ENCODE data around the gene ARHGEF26. TPM values are rescaled to one million over a fixed set of nuclear protein-coding genes. Genes with fewer than 3 reads are reported as not detected.
A peak's percentile ranks its signal among the peaks of the same experiment; 100 is the strongest.

ARHGEF26 gene
- total RNA-seq, 1 donor: 4.3 TPM

DNA sequence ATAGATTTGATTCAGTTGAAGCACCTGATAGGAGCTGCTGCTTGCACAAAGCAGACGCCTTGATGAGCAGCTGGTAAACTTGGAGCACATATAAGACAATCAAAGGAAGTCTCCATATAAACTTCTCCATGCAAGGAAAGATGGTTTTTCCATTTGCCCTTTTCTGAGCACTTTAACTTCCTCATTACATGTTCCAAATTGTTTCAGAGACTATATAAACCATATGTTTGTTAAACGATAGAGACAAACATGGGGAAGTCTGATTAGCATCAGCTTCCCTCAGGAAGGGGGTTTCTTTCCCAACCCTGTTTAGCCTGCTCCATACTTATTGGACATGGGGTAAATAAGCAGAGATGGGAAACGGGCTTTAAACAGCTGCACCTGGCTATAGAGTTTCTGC lies 115.1 kb downstream of the ARHGEF26 start:
- H3K4me3 ChIP-seq (ENCODE audit: low read depth, low read length): no peak overlapping the region
- DNase-seq (ENCODE audit: low read depth): no peak
- no peak for TF ChIP-seq CTCF (IDR thresholded peaks at IDR 0.05; ENCODE audit: insufficient read depth, low read length)

DNA sequence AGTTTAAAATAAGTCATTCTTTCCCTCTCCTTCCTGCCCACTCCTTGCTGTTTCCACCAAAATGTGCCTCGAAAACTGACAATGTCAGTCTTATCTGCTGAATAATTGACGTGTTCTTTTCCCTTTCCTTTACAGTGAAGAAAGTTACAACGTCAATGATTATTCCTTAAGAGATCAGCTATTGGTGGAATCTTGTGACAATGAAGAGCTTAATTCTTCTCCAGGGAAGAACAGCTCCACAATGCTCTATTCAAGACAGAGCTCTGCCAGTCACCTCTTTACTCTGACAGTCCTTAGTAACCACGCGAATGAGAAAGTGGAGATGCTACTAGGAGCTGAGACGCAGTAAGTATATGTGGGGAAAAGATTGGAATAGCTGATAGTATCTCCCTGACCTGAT lies 119.0 kb downstream of the ARHGEF26 start:
- DNase-seq (ENCODE audit: low read depth): no peak
- H3K4me3 ChIP-seq (ENCODE audit: low read depth, low read length): no peak overlapping the region
- TF ChIP-seq CTCF (IDR thresholded peaks at IDR 0.05; ENCODE audit: insufficient read depth, low read length): no peak

- no peak for DNase-seq (ENCODE audit: low read depth)
These were observed 120.3 kb downstream of the ARHGEF26 start for GRCh38 chr3:154241496-154241895.

DNA sequence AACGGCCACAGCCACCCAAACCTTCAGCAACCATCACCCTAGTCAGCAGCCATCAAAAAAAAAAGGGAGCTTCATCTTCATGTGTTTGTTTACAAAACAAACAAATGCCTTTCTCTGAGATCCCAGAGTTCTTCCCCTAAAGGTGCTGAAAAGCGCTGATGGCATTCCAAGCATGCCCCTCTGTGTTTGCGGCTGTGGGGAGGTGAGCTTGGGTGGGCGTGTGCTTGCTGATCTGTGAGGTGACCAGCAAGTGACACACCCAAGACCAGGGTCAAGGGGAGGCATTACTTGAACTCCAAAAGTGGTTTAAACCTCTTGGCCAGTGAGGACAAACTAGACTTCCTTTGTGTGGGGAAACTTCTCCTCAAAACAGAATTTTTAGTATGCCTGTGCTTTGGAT lies 121.6 kb downstream of the ARHGEF26 start:
- TF ChIP-seq CTCF (IDR thresholded peaks at IDR 0.05; ENCODE audit: insufficient read depth, low read length): no peak
- no peak for DNase-seq (ENCODE audit: low read depth)
- no peak overlapping the region for H3K4me3 ChIP-seq (ENCODE audit: low read depth, low read length)

More at GRCh38 chr3:154241496-154241895, 120.3 kb downstream of the ARHGEF26 start:
- no peak for TF ChIP-seq CTCF (IDR thresholded peaks at IDR 0.05; ENCODE audit: insufficient read depth, low read length)
- no peak overlapping the region for H3K4me3 ChIP-seq (ENCODE audit: low read depth, low read length)

- DNase-seq (ENCODE audit: low read depth): peak; percentile 52
These were observed 122.2 kb downstream of the ARHGEF26 start for GRCh38 chr3:154243353-154243752.

DNA sequence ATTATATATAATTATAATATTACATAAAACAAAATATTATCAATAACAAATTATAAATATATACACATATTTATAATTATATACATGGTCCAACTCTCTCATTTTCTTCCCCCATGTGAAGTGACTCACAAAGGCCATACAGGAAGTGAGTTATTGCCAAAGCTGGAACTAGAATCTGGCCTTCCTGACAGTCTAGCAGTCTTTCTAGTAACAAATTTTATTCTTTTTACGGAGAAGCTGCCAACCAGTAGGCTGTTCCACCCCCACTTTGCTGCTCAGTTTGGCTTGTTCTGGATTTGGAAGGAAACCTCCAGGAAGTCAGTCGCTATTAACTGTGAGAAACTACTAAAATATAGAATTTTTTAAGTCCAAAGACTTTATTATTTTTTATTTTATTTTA lies 123.5 kb downstream of the ARHGEF26 start:
- no peak for TF ChIP-seq CTCF (IDR thresholded peaks at IDR 0.05; ENCODE audit: insufficient read depth, low read length)
- H3K4me3 ChIP-seq (ENCODE audit: low read depth, low read length): no peak overlapping the region
- DNase-seq (ENCODE audit: low read depth): peak; percentile 64

More at GRCh38 chr3:154243353-154243752, 122.2 kb downstream of the ARHGEF26 start:
- no peak for TF ChIP-seq CTCF (IDR thresholded peaks at IDR 0.05; ENCODE audit: insufficient read depth, low read length)
- H3K4me3 ChIP-seq (ENCODE audit: low read depth, low read length): no peak overlapping the region

GRCh38 chr3:154247806-154248415 lies 126.7 kb downstream of the ARHGEF26 start:
- H3K4me3 ChIP-seq (ENCODE audit: low read depth, low read length): no peak overlapping the region
- DNase-seq (ENCODE audit: low read depth): no peak
- no peak for TF ChIP-seq CTCF (IDR thresholded peaks at IDR 0.05; ENCODE audit: insufficient read depth, low read length)
